Stimulated activated CD4-positive, alpha-beta T cell treated with anti-CD3 and anti-CD28 coated beads, Interleukin-4, amount 100 ng/mL, for 1 hour (primary cell): ENCODE results near the gene ERG.

ENCODE experiments used
- DNase-seq: peaks from one replicate; pipeline ENCODE4 v3.0.0-alpha.2; 2020

The ERG gene

GRCh38 chr21:38472412-38473108, 25.7 kb downstream of the ERG start:
- DNase-seq, result no peak

GRCh38 chr21:38471766-38472165, 26.5 kb downstream of the ERG start:
- no peak for DNase-seq

- no peak for DNase-seq
Measured at GRCh38 chr21:38470755-38471154, 27.5 kb downstream of the ERG start.

- DNase-seq, result no peak
Measured at GRCh38 chr21:38469642-38470041, 28.6 kb downstream of the ERG start.

- no peak for DNase-seq
Measured at GRCh38 chr21:38468989-38469388, 29.3 kb downstream of the ERG start.

- DNase-seq, result no peak
Measured at GRCh38 chr21:38467911-38468310, 30.4 kb downstream of the ERG start.

GRCh38 chr21:38467374-38467773, 30.9 kb downstream of the ERG start:
- no peak for DNase-seq

GRCh38 chr21:38460171-38460742, 38.0 kb downstream of the ERG start:
- DNase-seq, result no peak

GRCh38 chr21:38459490-38459889, 38.8 kb downstream of the ERG start:
- no peak for DNase-seq

- DNase-seq, result no peak
Measured at GRCh38 chr21:38455403-38455802, 42.9 kb downstream of the ERG start.

GRCh38 chr21:38454702-38455101, 43.6 kb downstream of the ERG start:
- no peak for DNase-seq

- no peak for DNase-seq
Measured at GRCh38 chr21:38454161-38454560, 44.1 kb downstream of the ERG start.

- DNase-seq, result no peak
Measured at GRCh38 chr21:38448671-38449385, 49.4 kb downstream of the ERG start.

GRCh38 chr21:38447611-38448010, 50.7 kb downstream of the ERG start:
- DNase-seq, result no peak

GRCh38 chr21:38444691-38445090, 53.6 kb downstream of the ERG start:
- DNase-seq, result no peak

- DNase-seq, result no peak
Measured at GRCh38 chr21:38443110-38443509, 55.2 kb downstream of the ERG start.

- DNase-seq, result no peak
Measured at GRCh38 chr21:38441153-38441552, 57.1 kb downstream of the ERG start.

GRCh38 chr21:38440746-38441145, 57.5 kb downstream of the ERG start:
- DNase-seq, result no peak

GRCh38 chr21:38439957-38440356, 58.3 kb downstream of the ERG start:
- no peak for DNase-seq

- no peak for DNase-seq
Measured at GRCh38 chr21:38439426-38439825, 58.9 kb downstream of the ERG start.

- DNase-seq, result no peak
Measured at GRCh38 chr21:38438462-38438893, 59.8 kb downstream of the ERG start.

GRCh38 chr21:38436341-38436740, 61.9 kb downstream of the ERG start:
- no peak for DNase-seq

GRCh38 chr21:38434913-38435533, 63.3 kb downstream of the ERG start:
- DNase-seq, result no peak

GRCh38 chr21:38433471-38433870, 64.8 kb downstream of the ERG start:
- no peak for DNase-seq
